HTERT RPE-1 (cell line): Measurements from ENCODE around the gene ATP11B.

Experiments used
- in situ Hi-C: fragments of 300-500 bp; cut with MboI; formaldehyde crosslinking; loops from 4 replicates; pipeline ENCODE4 v1.14.3; 2020; ENCODE audit warnings: low sequenced_read_pairs

Gene ATP11B

GRCh38 chr3:182947888-182948287, 154.6 kb downstream of the ATP11B start:
- in situ Hi-C loops = no loop called here

- in situ Hi-C loops = no loop called here
Measured at GRCh38 chr3:182948305-182948704, 155.0 kb downstream of the ATP11B start.

- in situ Hi-C loops = no loop called here
Measured at GRCh38 chr3:182949688-182950087, 156.4 kb downstream of the ATP11B start.

- in situ Hi-C loops = no loop called here
Measured at GRCh38 chr3:182954553-182955235, 161.4 kb downstream of the ATP11B start.

GRCh38 chr3:182957226-182957625, 163.9 kb downstream of the ATP11B start:
- in situ Hi-C loops = no loop called here

GRCh38 chr3:182957676-182958266, 164.5 kb downstream of the ATP11B start:
- in situ Hi-C loops = no loop called here

GRCh38 chr3:182959474-182960350, 166.4 kb downstream of the ATP11B start:
- in situ Hi-C loops = no loop called here

- in situ Hi-C loops = no loop called here
Measured at GRCh38 chr3:182962166-182962565, 168.9 kb downstream of the ATP11B start.

GRCh38 chr3:182964179-182964578, 170.9 kb downstream of the ATP11B start:
- in situ Hi-C loops = no loop called here

- in situ Hi-C loops = no loop called here
Measured at GRCh38 chr3:182965861-182966366, 172.6 kb downstream of the ATP11B start.

- in situ Hi-C loops = no loop called here
Measured at GRCh38 chr3:182967218-182968204, 174.2 kb downstream of the ATP11B start.

GRCh38 chr3:182969277-182969676, 176.0 kb downstream of the ATP11B start:
- in situ Hi-C loops = no loop called here

GRCh38 chr3:182969853-182970252, 176.5 kb downstream of the ATP11B start:
- in situ Hi-C loops = no loop called here

- in situ Hi-C loops = no loop called here
Measured at GRCh38 chr3:182970811-182971418, 177.6 kb downstream of the ATP11B start.
